AG09319 (cell line): ENCODE results near the gene NFKBIA.
"Not testable (repeated sequence)": the region's sequence is repeated elsewhere in the genome, so short reads cannot be mapped to it uniquely, and the experiment has no call there.

Experiments used
- DNase-seq: peaks from one replicate; pipeline ENCODE4 v3.0.0-alpha.2; 2010; ENCODE audit warnings: low read depth; ENCODE audit errors: extremely low read depth
- CTCF ChIP-seq: IDR thresholded peaks from 2 replicates; pipeline ENCODE4 v1.5.1; 2011; ENCODE audit warnings: low read depth, mild to moderate bottlenecking, inconsistent platforms, low read length, moderate library complexity

Gene NFKBIA

GRCh38 chr14:35380794-35381193 is 23.8 kb downstream of the NFKBIA start:
- DNase-seq = no peak

GRCh38 chr14:35379234-35379933 is 25.2 kb downstream of the NFKBIA start:
- DNase-seq = not testable (repeated sequence)

More at GRCh38 chr14:35380794-35381193, 23.8 kb downstream of the NFKBIA start:
- TF ChIP-seq CTCF = no peak

GRCh38 chr14:35378425-35379233 is 25.9 kb downstream of the NFKBIA start:
- DNase-seq = peak; percentile 58
- TF ChIP-seq CTCF = no peak

- DNase-seq = no peak
- TF ChIP-seq CTCF = no peak
These were observed 29.0 kb downstream of the NFKBIA start for GRCh38 chr14:35375558-35376025.

- DNase-seq = peak; percentile 94
- TF ChIP-seq CTCF = no peak
These were observed 30.3 kb downstream of the NFKBIA start for GRCh38 chr14:35374263-35374712.

- DNase-seq = not testable (repeated sequence)
These were observed 31.3 kb downstream of the NFKBIA start for GRCh38 chr14:35373208-35373607.

GRCh38 chr14:35370969-35371368 is 33.6 kb downstream of the NFKBIA start:
- DNase-seq = no peak
- TF ChIP-seq CTCF = no peak

GRCh38 chr14:35369701-35370191 is 34.8 kb downstream of the NFKBIA start:
- no peak for TF ChIP-seq CTCF
- no peak for DNase-seq
